Gastrocnemius medialis (tissue), 4 donors: ENCODE measurements around the gene RTEL1. TPM values are rescaled to one million over a fixed set of nuclear protein-coding genes. Genes with fewer than 3 reads are reported as not detected.
"Not testable (repeated sequence)": the region's sequence is repeated elsewhere in the genome, so short reads cannot be mapped to it uniquely, and the experiment has no call there.

Source experiments
- ATAC-seq, 2 donors: fragments of 150-250 bp; one replicate each; pipeline ENCODE4 v1.9.1; 2016
- DNase-seq, 2 donors: peaks; one replicate each; pipeline ENCODE4 v3.0.0-alpha.2; 2019
- H3K27ac ChIP-seq, 4 donors: fragments of 200-600 bp; sonication (generic); 1 replicate in 1 of 4; 2 replicates in 3 of 4; pipeline ENCODE4 v1.5.1; 2016 to 2018; ENCODE audit warnings: mild to moderate bottlenecking in 2 of 4, moderate library complexity in 1 of 4
- H3K27me3 ChIP-seq, 3 donors: fragments of 200-600 bp; sonication (generic) in 2 of 3; 1 replicate in 1 of 3; 2 replicates in 2 of 3; pipeline versions ENCODE4 v1.5.1 to v1.6.0; 2016 to 2019; ENCODE audit warnings: mild to moderate bottlenecking in 1 of 3, moderate library complexity in 1 of 3
- H3K36me3 ChIP-seq, 2 donors: fragments of 200-600 bp; sonication (generic) in 1 of 2; one replicate each; pipeline ENCODE4 v1.5.1; 2017 to 2018
- H3K4me1 ChIP-seq, 2 donors: fragments of 200-600 bp; sonication (generic) in 1 of 2; one replicate each; pipeline ENCODE4 v1.5.1; 2016 to 2017; ENCODE audit warnings: mild to moderate bottlenecking in 2 of 2
- H3K4me3 ChIP-seq, 4 donors: fragments of 200-600 bp; sonication (generic) in 3 of 4; 1 replicate in 1 of 4; 2 replicates in 3 of 4; pipeline ENCODE4 v1.5.1; 2016 to 2019; ENCODE audit warnings: mild to moderate bottlenecking in 2 of 4
- H3K9me3 ChIP-seq, 3 donors: fragments of 200-600 bp; sonication (generic) in 2 of 3; 1 replicate in 1 of 3; 2 replicates in 2 of 3; pipeline ENCODE4 v1.5.1; 2016 to 2019
- CTCF ChIP-seq, 5 experiments: fragments of 450-650 bp in 3 of 5; fragments of 200-600 bp in 2 of 5; sonication (generic) in 2 of 5; IDR thresholded peaks in 4 of 5; conservative IDR thresholded peaks in 1 of 5; 1 replicate in 4 of 5; 2 replicates in 1 of 5; pipeline ENCODE4 v1.5.1; 2016 to 2019; ENCODE audit warnings: antibody characterized with exemption in 5 of 5, mild to moderate bottlenecking in 3 of 5, moderate library complexity in 3 of 5
- POLR2A ChIP-seq, 2 donors: fragments of 450-650 bp; IDR thresholded peaks; one replicate each; pipeline ENCODE4 v1.6.1; 2017; ENCODE audit warnings: antibody characterized with exemption in 2 of 2, mild to moderate bottlenecking in 2 of 2, moderate library complexity in 2 of 2
- in situ Hi-C, 4 donors: fragments of 200-750 bp; cut with MboI; loops; one replicate each; pipeline versions ENCODE4 v1.15.0 to v1.8.0; 2017; ENCODE audit warnings: low sequenced_read_pairs in 4 of 4
- intact Hi-C: fragments of 100-400 bp; cut with DNase I; formaldehyde crosslinking; loops from one replicate; pipeline ENCODE4 v1.15.1; 2023; ENCODE audit warnings: low total_unique reads
- total RNA-seq, 4 donors: library from RNA; depleted of rRNA; stranded (reverse); fragments of >200 nt; gene quantifications; one replicate each; pipeline versions ENCODE4 v1.1.0 to v1.2.3, GENCODE V29; 2016

Gene RTEL1
- total RNA-seq, 4 donors from 2014 or later = 2.4 to 9.1 (median 6.0) TPM

GRCh38 chr20:63613863-63614594, 44.1 kb upstream of the RTEL1 start:
- H3K4me3 ChIP-seq, in situ Hi-C loops, ATAC-seq, H3K9me3 ChIP-seq, H3K27me3 ChIP-seq, DNase-seq, H3K4me1 ChIP-seq, H3K27ac ChIP-seq: not testable (repeated sequence)
- intact Hi-C loops = loop anchor here (5.0 kb wide), 1 partner anchor 77 kb away; the partner anchor contains the start of gene PTK6
- H3K36me3 ChIP-seq = peaks cover 0 to 37% of the 10 kb centered on the region in 2 donors
- peak; percentile 5 to 31 (median 21) for TF ChIP-seq CTCF (IDR thresholded peaks at IDR 0.05 in 4 of 5, conservative IDR thresholded peaks at IDR 0.05 in 1 of 5)

- Histone ChIP-seq H3K36me3 (peaks cover 0 to 41% of the 10 kb centered on the region in 2 donors), H3K4me3 (no peak overlapping the region), H3K27ac (no peak overlapping the region), H3K27me3 (no peaks in the 10 kb centered on the region), H3K4me1 (peaks cover 0 to 4% of the 10 kb centered on the region in 2 donors), H3K9me3 (no peaks in the 10 kb centered on the region)
- ATAC-seq = no peak
- in situ Hi-C loops (no loop called here), intact Hi-C loops (no loop called here)
- no peak for DNase-seq
- TF ChIP-seq CTCF (IDR thresholded peaks at IDR 0.05 in 4 of 5, conservative IDR thresholded peaks at IDR 0.05 in 1 of 5) (no peak), POLR2A (IDR thresholded peaks at IDR 0.05) (no peak)
Observed at GRCh38 chr20:63617092-63617875, 40.8 kb upstream of the RTEL1 start.

- in situ Hi-C loops = no loop called here
- no peak for TF ChIP-seq POLR2A (IDR thresholded peaks at IDR 0.05)
- TF ChIP-seq CTCF (IDR thresholded peaks at IDR 0.05 in 4 of 5, conservative IDR thresholded peaks at IDR 0.05 in 1 of 5) = no peak
- H3K4me1 ChIP-seq = peaks cover 0 to 3% of the 10 kb centered on the region in 2 donors
- no peak for ATAC-seq
- intact Hi-C loops = no loop called here
- H3K9me3 ChIP-seq = no peaks in the 10 kb centered on the region
- no peak overlapping the region for H3K4me3 ChIP-seq
- no peak overlapping the region for H3K27ac ChIP-seq
- no peak for DNase-seq
- no peaks in the 10 kb centered on the region for H3K27me3 ChIP-seq
- peaks cover 0 to 41% of the 10 kb centered on the region in 2 donors for H3K36me3 ChIP-seq
Observed at GRCh38 chr20:63617876-63618265, 40.2 kb upstream of the RTEL1 start.

GRCh38 chr20:63618291-63618980, 39.7 kb upstream of the RTEL1 start:
- Histone ChIP-seq H3K36me3 (peaks cover 0 to 41% of the 10 kb centered on the region in 2 donors), H3K4me3 (no peak overlapping the region), H3K4me1 (no peaks in the 10 kb centered on the region), H3K27ac (no peak overlapping the region), H3K9me3 (no peaks in the 10 kb centered on the region), H3K27me3 (no peaks in the 10 kb centered on the region)
- TF ChIP-seq CTCF (IDR thresholded peaks at IDR 0.05 in 4 of 5, conservative IDR thresholded peaks at IDR 0.05 in 1 of 5) = no peak
- TF ChIP-seq POLR2A (IDR thresholded peaks at IDR 0.05) = no peak
- in situ Hi-C loops = no loop called here
- intact Hi-C loops = no loop called here
- no peak for ATAC-seq
- DNase-seq = no peak
